Activated CD8-positive, alpha-beta memory T cell treated with anti-CD3 and anti-CD28 coated beads, Interleukin-2, amount 50 U/mL, for 4 hours (primary cell): ENCODE data around the gene GGA3.
"Not testable (repeated sequence)": the region's sequence is repeated elsewhere in the genome, so short reads cannot be mapped to it uniquely, and the experiment has no call there.

Experiments
- DNase-seq: peaks from one replicate; pipeline ENCODE4 v3.0.0-alpha.2; 2020

The GGA3 gene

GRCh38 chr17:75207760-75208159 is 53.6 kb downstream of the GGA3 start:
- DNase-seq = no peak

- DNase-seq = not testable (repeated sequence)
These were observed 54.4 kb downstream of the GGA3 start for GRCh38 chr17:75207050-75207407.

- DNase-seq = no peak
These were observed 55.6 kb downstream of the GGA3 start for GRCh38 chr17:75205793-75206163.

GRCh38 chr17:75205037-75205792 is 56.2 kb downstream of the GGA3 start, which contains the start of gene NUP85:
NUP85 (plus strand) TSS chr17:75205679; CDS start chr17:75205762, 83 bp downstream.
- peak; percentile 92 for DNase-seq

- no peak for DNase-seq
These were observed 61.4 kb downstream of the GGA3 start for GRCh38 chr17:75199886-75200618.

GRCh38 chr17:75194879-75195278 is 66.5 kb downstream of the GGA3 start:
- DNase-seq = no peak

GRCh38 chr17:75191584-75191983 is 69.8 kb downstream of the GGA3 start:
- DNase-seq = no peak

- no peak for DNase-seq
These were observed 72.8 kb downstream of the GGA3 start for GRCh38 chr17:75188614-75189013.
